HG03095 (cell line): ENCODE data around the gene HES6.

Experiments
- ATAC-seq: cut with Tn5 transposase; IDR thresholded peaks from one replicate; pipeline ENCODE4 v1.9.1; 2021; ENCODE audit warnings: moderate library complexity; ENCODE audit not compliant: unreplicated experiment

The HES6 gene

DNA sequence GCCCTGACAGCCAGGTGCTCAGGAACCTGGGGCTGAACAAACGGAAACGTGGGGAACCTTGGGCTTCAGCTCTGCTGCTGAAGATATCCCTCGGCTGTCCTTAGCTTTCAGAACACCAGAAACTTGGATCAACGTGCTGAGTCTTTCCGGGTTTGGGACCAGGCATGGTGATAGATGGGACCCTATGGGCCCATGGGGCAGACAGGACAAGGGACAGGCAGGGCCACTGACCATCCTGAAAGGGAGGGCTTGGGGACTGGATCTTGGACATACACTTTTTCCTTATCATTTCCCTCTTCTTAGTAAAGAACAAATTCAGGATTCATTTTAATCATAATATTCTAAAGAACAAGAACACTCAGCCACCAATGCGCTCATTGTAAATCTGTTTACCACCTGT is 16.3 kb upstream of the HES6 start:
- ATAC-seq, result no peak

DNA sequence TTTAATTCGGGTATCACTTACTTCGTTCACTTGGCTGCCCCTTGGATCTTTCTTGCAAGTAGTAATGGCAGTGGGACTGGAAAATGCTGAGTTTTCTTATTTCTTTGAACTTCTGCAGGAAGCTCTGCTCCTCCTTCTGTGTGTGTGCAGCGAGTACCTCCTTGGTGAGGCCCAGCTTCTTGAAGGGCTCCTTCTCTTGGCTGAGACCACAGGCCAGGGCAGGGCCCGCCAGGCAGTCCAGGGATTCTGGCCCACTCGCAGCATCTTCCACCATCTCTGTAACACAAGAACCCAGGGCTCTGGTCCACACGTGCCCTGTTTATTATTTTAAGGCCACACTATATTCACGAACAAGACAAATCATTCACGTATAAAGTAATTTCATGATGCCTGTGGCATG is 15.8 kb upstream of the HES6 start:
- no peak for ATAC-seq

DNA sequence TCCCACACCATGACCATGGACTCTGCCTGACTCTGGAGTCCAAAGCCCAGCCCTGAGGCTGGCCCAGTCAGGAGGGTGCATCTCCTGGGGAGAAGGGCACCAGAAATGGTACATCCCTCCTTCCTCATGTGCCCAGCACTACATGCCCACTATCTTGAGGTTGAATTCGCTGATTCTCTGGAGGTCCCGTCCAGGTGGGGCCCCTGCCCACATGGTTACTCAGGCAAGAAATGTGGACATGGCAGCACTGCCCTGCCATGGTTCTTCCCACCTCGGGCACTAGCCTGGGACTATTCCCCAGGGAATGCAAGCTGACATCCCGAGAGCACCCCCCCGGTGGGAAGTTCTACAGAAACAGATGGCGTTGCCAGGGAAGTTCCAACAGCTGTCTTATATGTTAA is 15.3 kb upstream of the HES6 start:
- no peak for ATAC-seq

DNA sequence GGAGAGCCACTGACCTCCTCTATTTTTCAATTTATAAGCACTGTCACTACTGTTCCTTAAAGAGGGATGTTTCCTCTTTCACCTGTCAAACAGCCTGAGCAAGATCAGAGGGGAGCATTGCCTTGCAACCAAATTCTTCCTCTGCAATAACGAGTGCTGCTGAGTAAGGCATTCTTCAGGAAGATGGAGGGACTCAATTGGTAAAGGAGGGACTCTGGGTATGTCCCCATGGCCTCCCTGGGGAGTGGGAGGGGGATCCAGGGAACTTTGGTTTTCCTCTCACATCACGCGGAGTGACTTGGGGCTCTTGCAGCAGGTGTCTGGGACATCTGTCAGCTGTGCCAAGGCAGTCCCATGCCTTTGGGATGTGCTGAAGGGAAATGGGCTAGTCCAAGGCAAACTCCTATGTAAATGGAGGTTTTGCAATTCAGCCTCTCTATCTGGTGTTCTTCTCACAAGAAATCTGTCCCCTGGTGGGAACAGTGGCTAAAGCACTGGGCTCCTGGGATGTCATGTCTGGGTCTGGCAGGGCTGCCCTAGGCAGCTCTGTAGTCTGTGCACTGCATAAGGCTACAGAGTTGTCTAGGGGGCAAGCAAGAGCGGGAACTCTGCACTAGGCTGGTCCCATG is 14.4 kb upstream of the HES6 start:
- no peak for ATAC-seq

DNA sequence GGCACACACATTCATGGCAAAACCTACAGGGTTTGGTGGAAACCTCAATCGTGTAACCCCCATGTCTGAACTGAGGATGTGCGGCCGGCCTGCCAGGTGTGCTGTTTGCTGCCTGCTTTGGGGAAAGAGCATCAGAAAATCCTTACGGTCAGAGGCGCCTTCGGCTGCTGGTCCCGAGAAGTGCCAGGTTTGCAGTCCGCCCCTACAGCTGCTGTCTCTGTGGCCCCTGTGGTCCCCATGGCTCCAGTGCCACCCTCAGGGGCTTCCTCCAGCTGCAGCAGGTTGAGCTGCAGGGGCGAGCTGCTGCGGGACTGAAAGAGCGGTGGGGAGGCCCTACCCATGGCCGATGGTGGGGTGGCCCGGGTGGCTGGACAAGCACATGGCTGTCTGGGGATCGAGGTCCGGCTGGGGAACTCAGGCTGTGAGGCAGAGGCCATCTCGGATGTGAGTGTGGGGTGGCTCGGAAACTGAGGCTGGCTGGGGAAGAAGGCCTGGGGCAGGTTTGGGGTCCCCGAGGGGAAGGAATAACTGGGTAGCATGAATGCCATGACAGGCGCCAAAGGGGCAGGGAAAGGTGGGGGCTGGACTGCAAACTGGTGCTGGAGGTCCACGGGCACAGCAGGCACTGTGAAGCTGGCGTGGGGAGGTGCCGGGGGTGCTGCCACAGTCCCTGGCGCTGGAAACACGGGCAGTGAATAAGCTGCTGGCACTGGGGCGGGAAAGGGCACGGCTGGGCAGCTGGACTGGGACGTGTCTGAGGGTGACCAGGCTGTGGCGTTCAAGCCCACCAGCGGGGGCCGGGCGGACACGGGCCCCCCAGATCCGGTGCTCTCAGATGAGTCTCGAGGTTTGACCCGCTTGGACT is 13.2 kb upstream of the HES6 start:
- no peak for ATAC-seq

DNA sequence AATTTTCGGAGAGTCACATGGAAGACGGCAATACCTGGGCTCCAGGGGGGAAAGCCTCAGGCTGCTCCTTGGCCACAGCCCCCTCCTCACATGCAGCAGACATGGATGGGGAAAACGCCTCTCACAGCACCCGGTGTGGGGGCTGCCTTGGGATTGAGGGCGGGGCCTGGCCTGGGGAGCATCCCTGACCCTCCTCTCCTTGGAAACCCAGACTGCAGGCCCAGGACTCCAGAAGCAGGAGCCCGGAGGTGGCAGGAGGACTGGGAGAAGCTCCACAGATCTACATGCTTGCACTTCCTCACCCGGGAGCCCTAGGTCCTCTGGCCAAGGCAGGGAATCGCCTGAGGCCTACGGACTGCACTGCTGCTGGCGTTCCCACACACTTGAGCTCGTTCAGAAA is 12.1 kb upstream of the HES6 start:
- ATAC-seq, result no peak

DNA sequence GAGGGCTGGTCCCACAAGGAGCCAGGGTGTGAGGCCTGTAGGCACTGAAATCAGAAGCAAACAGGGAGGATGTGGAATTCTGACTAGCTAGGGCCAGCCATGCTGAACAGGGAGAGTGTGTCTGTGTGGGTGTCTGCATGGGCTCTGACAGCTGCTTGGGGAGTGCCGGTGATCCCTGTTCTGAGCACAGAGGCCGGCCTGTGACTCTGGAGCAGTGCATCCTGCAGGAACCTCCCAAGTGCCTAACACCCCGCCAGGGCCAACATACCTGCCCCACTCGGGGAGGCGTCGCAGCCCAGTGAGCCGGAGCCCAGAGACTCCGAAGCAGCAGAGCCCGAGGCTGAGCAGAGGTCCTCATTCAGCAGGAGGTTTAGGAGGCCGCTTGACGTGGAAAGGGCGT is 11.5 kb upstream of the HES6 start:
- no peak for ATAC-seq

DNA sequence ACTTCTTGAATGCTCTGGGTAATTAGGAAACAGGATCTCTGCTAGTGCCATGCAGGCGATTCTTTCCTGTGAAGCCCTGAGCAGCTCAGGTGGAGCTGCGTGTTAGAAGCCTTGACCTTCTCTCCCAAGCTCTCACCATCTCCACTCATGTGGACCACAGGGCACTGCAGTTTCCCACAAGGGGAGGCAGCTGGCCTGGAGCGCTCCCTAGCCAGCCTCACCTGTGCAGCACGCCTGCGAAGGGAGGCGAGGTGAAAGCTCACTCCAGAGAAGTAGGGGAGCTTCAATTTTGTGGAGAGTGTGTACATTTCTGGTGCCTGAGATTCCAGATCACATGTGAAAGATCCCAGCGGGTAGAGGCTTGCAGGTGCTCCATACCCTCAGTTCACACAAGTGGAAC is 11.1 kb upstream of the HES6 start:
- ATAC-seq, result no peak

DNA sequence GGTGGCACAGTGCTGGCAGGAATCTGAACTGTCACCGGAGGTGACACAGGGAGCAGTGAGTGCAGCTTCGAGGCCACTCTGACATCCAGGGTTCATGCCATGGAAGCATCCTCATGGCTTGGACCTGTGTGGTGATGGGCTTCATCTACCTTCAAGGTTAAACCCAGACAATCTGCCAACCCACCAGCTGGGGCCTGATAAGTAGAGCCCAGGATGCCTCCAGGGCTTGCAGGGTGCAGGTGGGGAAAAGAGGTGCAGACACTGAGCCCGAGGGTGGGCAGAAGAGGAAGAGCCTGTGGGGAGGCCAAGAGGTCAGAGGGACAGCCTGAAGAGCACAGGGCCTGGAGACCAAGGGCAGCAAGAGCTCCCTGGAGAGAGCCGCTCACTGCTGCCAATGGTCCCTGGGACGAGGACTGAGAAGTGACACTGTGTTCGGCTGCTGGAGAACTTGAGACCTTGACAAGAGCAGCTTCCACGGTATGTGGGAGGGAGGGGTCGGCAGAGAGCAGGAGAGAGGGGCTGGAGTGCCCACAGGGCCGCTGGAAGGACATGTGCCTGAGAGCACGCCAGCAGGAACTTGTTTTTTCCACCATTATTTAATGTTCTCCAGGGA is 8.1 kb upstream of the HES6 start:
- ATAC-seq, result no peak

DNA sequence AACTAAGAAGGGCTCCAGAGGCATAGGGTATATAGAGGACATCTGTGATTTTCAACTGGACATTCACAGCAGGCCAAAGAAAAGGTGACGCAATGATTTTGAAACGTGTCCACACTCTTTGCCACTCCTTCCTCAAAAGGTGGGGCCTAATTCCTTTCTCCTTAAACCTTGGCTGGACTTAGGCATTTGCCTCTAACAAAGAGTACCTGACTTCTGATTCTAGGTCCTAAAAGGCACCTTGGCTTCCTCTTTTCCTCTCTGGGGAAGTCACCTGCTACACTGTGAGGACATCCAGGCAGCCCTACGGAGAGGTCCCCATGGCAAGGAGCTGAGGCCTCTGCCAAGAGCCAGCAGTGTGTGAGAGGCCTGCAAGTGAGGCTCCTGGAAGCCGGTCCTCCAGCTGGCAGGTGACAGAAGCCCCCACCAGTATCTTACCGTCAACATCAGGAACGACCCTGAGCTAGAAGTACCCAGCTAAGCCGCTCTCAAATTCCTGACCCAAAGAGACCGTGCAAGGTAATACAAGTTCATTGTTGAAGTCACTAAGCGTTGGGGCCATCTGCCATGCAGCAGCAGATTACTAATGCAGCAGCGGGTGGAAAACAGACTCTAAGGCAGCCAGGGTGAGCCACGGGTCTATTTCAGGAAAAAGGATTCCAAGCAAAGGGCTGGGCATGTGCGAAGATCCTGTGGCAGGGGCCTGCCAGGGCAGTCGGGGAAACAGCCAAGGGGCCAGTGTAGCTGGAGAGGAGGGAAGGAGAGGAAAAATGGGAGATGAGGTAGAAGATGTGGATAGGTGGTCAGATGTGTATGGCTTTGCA is 7.4 kb upstream of the HES6 start:
- ATAC-seq, result no peak

DNA sequence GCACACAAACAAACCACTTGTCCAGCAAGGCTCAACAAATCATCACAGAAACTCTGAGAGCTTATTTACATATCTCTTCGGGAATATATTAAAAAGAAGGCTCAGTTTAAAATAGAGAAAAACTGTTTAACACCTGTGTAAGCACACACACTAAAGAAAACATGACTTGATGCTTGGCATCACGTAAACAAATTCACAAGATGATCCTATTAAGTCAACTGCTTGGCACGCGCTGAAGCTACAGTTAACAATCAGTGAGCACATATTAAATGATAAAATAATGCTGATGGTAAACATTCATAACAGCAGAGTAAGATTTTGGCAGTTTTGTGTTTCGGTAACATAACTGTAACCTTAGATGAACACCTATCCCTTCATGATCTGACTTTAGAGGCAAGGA is 4.3 kb upstream of the HES6 start:
- no peak for ATAC-seq

DNA sequence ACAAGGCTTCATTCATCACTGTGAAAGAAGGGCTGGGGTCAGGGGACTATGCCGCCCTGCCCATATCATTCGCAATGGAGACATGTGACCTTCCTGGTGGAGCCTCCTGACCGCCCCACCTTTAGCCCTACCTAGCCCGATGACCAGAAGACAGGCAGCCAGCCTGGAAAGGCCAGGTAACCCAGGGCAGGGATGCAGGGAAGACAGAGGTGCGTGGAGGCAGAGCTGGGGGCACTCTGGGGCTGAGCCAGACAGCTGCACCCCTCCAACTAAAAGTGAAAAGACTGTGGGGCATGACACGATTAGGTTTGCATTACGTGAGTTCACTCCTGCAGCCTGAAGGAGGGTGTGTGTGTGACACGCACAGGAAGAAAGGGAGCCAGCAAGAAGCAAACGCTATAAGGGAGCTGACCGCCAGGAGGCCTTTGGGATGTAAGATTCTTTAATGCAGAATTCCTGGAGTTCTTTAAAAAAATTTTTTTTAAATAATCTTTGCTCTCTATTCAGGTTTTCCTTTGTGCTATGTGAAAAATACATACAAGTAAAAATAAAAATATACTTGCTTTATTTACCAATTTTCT is 3.7 kb upstream of the HES6 start:
- ATAC-seq, result no peak

DNA sequence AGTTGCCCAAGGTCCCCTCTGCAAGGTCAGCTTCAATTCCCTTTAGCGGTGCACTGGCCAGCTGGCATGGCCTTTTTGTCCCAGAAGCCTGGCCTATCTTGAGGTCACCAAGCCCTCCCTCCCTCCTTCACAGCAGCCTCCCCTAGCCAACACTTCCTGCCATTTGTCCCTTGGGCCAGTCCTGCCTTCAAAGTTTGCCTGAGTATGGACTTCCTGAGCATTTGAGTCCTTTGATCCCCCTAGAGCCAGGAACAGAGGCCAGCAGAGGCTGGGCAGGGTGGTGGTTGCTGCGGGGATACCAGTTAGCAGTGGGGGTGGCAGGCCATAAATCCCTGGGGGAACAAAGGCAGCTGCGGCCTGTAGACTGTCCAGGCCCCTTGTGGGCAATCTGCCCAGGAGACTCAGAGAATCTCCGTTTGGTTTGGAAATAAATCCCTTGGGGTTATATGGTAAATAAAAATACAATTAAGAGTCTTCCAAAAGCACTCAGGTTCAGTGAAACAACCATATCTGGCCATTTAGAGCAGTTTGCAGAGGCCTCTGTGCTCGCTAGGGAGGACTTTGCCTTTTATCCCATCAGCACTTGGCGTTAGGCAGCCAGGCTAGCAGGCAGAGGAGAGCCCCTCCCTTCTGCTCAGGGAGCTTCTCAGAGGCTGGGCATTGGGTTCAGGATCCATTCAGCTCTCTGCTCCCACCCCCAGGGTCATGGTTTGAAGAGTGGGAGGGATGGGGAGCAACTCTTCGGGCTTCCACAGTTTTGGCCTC is 3.1 kb upstream of the HES6 start:
- no peak for ATAC-seq

DNA sequence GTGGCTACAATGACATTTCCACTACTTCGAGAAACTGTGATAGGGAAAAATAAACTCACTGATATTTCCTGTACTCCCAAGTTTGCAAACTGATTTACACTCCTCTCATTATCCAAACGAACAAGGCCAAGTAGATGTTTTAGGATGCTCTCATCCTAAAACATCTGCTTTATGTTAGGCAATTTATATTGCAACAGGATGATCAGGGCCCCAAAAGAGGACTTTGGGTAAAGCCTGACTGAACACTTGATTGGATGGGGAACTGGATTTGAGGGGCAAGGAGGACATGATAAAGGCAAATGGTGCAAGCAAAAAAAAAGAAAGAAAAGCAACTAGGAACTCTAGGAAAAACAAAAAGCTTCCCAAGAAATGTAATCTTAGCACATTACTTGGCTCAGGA is 2.1 kb upstream of the HES6 start:
- ATAC-seq, result no peak

DNA sequence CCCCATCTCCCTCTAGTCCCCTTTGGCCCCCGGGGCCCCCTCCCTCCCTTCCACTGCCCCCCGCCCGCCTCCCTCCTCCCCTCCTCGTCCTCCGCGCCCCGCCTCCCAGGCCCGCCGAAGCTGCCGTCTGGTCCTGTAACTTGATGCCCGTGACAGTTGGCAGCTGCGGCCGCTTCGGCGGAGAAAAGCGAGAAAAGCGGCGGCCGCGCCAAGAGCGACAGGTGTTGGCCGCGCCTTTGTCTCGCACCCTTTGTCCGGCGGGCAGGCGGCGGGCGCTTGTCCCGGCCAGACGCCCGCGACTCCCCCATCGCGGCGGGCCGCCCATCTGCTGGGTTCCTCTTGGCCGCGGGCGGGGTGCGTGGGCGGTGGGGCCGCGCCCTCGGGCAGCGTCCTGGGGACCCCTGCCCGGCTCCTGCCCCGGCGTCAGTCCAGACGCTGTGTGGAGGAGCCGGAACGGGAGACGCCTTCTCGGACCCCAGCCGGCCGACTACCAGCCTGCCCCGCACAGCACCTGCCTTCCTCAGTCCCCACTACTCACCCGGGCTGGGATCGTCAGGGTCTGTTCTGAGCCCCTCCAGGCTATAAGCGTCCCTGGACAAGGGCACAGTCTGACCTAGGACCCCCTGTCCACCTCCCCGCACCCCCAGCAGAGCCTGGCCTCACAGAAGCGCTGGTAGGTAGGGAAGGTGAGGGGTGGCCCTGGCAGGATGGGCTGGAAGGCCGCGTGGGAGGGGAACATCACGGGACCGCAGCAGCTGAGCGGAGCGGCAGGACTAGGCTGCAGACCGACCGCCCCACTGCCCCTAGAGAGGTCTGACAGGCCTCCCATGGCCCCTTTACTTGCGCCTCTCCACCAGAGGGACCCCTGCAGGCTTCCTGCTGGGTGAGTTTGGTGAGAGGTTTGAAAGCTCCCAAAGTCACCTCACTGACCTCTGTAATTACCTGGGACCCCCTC is 1.2 kb upstream of the HES6 start:
- ATAC-seq, result no peak

DNA sequence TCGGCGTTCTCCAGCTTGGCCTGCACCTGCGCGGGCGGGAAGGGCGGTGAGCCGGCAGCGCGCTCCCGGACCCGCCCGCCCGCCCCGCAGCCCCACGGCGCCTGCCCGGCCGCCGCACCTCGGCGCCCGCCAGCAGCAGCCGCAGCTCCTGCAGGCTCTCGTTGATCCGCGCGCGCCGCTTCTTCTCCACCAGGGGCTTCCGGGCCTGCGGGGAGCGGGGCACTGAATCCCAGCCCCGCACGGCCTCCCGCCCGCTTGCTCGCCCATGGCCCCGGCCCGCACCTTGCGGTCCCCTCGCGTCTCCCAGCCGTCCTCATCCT is 335 bp downstream of the HES6 start:
- ATAC-seq, result peak; percentile 18

DNA sequence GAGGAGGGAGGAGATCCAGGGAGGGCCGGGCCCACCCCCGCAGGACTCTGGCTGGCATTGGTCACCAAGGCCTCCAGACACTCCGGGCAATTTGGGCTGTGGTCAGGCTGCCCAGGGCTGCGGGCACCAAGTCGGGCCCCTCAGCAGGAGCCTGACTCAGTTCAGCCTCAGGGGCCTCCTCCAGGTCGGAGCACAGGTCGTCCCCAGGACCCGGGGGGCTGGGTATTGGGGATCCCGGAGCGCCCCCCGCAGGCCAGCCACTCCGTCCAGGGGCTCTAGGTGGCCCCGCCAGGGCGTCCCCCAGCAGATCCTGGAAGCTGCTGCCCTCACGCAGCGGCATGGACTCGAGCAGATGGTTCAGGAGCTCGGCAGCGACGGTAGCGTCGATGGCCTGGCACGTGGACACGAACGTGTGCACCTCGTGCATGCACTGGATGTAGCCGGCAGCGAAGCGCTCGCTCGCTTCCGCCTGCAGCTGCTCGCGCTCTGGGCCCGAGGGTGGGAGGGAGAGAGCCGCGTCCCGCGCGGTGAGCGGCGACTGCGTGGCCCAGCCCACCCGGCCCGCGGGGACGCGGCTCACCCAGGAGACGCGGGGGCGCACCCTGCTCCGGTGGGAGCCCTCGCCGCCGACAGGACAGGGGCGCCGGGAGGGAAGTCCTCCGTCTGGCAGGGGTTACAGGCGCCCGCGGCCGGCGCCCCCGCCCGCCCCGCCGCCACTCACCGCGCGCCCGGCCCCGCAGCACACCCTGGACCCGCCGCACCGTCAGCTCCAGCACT is 884 bp downstream of the HES6 start:
- ATAC-seq, result no peak

DNA sequence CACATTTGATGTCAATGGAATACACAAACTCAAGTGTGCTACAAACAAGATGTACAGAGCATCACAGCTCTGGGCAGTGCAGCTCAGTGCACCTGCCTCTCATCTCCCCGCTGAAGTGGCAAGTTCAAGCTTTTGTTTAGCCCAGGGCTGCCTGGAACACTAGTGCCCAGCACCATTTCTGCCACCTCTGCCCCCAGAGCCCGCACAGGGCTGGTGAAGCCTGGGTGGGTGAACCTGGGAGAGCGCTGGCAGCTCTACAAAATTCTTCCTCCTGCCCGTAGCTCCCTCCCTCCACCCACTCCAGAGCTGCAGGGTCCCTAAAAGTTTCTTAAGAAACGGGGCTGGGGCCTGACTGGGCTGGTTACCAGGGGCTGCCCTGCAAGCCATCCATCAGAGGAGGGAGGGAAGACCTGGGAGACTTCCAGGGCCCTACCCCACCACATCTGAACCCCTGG is 1.5 kb downstream of the HES6 start:
- no peak for ATAC-seq
